ENCODE results near the gene GNAQ. TPM values are rescaled to one million over a fixed set of nuclear protein-coding genes. Genes with fewer than 3 reads are reported as not detected.
A peak's percentile ranks its signal among the peaks of the same experiment; 100 is the strongest.

Gene GNAQ
- total RNA-seq, 2 experiments from 2014 or later: 22.8 to 24.7 TPM

DNA sequence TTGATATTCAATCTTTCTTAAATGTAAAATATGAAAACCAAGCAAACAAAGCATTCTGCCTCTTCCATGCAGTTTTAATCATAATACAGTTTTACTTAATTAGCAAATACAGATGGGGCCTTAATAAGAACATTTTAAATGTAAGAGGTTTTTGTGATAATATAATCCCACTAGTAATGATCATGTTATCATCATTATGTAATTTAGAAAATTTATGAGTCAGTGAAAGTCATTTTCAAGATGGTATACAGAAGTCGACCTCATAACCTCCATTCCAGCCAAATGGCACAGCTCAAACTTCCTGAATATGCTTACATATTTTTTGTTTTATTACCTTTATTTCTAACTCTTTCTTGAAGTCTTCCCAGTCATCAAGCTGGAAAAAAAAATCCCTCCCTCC is 281.3 kb downstream of the GNAQ start:
- POLR2A ChIA-PET: no interaction called here
- Mint-ChIP-seq H3K4me3 (no peak overlapping the region), H3K27ac (no peak overlapping the region), H3K36me3 (ENCODE audit: low read depth) (peaks cover 5% of the 10 kb centered on the region), H3K27me3 (no peaks in the 10 kb centered on the region), H3K9me3 (ENCODE audit: low read depth) (no peaks in the 10 kb centered on the region), H3K4me1 (peaks cover 51% of the 10 kb centered on the region)
- intact Hi-C loops (cut with DNase I, micrococcal nuclease): loop anchor here (5.0 to 10.0 kb wide), 6 partner anchors 88 to 583 kb away; partner anchors contain the start of genes GNA14 (in 1 of the 2) and GNAQ (in 1 of the 2)
- DNase-seq: no peak
- no peak for ATAC-seq
- CTCF ChIA-PET: interaction anchor here (0.8 to 2.7 kb wide), 12 partner anchors 15 to 583 kb away, joined by 3 to 15 read pairs (median 4); no protein-coding TSS in a partner anchor

DNA sequence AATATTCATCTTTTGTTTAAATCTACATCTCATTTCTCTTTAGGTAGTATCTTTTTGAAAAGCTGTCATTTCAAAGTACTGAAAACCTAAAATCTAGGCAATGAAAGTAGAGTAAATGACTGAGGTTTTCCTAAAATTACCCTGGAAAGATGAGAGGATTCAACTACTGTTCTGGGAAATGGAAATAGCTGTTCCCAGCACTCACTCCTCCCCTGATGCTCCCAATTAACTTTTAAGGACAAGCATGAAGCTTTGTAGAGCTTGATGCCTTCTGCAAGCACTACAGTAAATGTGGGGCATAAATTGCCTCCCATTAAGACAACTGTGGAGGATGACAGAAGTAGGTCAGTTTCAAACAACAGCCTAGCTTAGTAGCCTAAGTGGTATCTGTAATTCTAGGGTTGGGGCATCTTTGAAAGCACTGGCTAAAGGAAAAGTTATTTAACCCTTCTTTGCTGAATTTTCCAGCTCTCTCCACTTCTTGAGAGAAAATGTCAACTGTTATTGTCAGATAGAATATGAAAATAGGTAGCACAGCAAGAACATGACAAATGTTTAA is 283.3 kb downstream of the GNAQ start:
- intact Hi-C loops (cut with DNase I, micrococcal nuclease): loop anchor here (5.0 to 10.0 kb wide), 4 partner anchors 36 to 591 kb away; no protein-coding TSS in a partner anchor
- ChIA-PET CTCF (interaction anchor here (0.7 to 1.9 kb wide), 5 partner anchors 10 to 314 kb away, joined by 3 to 9 read pairs (median 3); no protein-coding TSS in a partner anchor), POLR2A (no interaction called here)
- H3K27me3 Mint-ChIP-seq: no peaks in the 10 kb centered on the region
- no peak overlapping the region for H3K4me3 Mint-ChIP-seq
- no peak for ATAC-seq
- peaks cover 63% of the 10 kb centered on the region for H3K4me1 Mint-ChIP-seq
- peaks cover 15% of the 10 kb centered on the region for H3K36me3 Mint-ChIP-seq (ENCODE audit: low read depth)
- DNase-seq: no peak
- H3K9me3 Mint-ChIP-seq (ENCODE audit: low read depth): no peaks in the 10 kb centered on the region
- no peak overlapping the region for H3K27ac Mint-ChIP-seq

DNA sequence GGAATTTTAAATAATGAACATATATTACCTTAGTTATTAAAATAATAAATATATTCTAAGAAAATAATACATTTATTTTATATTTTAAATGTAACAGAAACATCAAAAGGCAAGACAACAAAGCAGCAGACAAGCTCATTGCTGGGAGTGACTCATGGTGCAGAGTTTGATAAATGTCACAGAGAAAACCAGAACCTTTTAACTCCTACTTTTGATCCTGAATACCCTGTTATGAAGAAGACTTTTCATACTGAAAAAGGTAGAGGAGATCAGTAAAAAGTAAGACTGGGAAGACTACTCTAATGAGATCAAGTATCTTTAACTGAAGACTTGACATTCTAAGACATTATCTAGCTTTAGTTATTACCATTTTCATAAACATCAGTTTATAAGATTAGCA is 284.4 kb downstream of the GNAQ start:
- no peak overlapping the region for H3K4me3 Mint-ChIP-seq
- ATAC-seq (peak; percentile 59), DNase-seq (no peak)
- ChIA-PET CTCF (interaction anchor here (0.6 to 1.9 kb wide), 6 partner anchors 9 to 467 kb away, joined by 3 to 9 read pairs (median 3); no protein-coding TSS in a partner anchor), POLR2A (no interaction called here)
- H3K36me3 Mint-ChIP-seq (ENCODE audit: low read depth): peaks cover 16% of the 10 kb centered on the region
- no peaks in the 10 kb centered on the region for H3K27me3 Mint-ChIP-seq
- no peaks in the 10 kb centered on the region for H3K9me3 Mint-ChIP-seq (ENCODE audit: low read depth)
- peaks cover 66% of the 10 kb centered on the region for H3K4me1 Mint-ChIP-seq
- intact Hi-C loops (cut with DNase I, micrococcal nuclease): loop anchor here (2.0 to 10.0 kb wide), 5 partner anchors 18 to 590 kb away; no protein-coding TSS in a partner anchor
- peak overlapping the region; percentile 80 for H3K27ac Mint-ChIP-seq

DNA sequence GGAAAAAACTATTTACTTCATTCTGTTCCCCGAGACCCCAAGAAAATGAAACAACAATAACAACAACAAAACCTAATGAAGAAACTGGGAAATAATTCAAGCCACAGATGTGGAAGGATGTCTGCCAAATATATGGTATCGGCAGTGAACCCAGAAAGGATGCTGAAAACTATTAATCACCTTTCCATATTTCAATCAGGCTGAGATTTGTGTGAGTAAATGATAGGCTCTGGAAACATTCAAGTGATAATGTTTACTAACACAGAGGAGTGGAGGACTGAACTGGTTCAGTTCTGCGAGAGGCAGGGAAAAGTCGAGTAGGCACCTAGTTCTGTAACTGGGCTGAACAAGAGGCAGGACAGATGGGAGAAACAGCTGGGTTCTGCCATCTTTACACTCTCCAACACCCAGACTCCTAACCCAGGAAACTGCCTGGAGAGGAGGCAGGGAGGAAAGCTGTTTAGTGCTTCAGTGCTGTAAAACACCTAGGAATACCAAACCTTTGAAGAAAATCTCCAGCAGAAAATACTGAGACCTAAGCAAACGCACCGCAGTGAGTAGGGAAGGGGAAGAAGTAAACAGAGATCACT is 286.7 kb downstream of the GNAQ start:
- H3K4me1 Mint-ChIP-seq: peaks cover 55% of the 10 kb centered on the region
- ChIA-PET POLR2A (no interaction called here), CTCF (interaction anchor here (0.7 to 1.1 kb wide), 2 partner anchors 16 to 292 kb away, joined by 3 read pairs; no protein-coding TSS in a partner anchor)
- peaks cover 18% of the 10 kb centered on the region for H3K36me3 Mint-ChIP-seq (ENCODE audit: low read depth)
- intact Hi-C loops (cut with DNase I, micrococcal nuclease): loop anchor here (5.0 to 10.0 kb wide), 4 partner anchors 33 to 588 kb away; no protein-coding TSS in a partner anchor
- ATAC-seq (peak; percentile 52), DNase-seq (no peak)
- H3K4me3 Mint-ChIP-seq: no peak overlapping the region
- H3K9me3 Mint-ChIP-seq (ENCODE audit: low read depth): no peaks in the 10 kb centered on the region
- H3K27ac Mint-ChIP-seq: peak overlapping the region; percentile 83
- no peaks in the 10 kb centered on the region for H3K27me3 Mint-ChIP-seq

DNA sequence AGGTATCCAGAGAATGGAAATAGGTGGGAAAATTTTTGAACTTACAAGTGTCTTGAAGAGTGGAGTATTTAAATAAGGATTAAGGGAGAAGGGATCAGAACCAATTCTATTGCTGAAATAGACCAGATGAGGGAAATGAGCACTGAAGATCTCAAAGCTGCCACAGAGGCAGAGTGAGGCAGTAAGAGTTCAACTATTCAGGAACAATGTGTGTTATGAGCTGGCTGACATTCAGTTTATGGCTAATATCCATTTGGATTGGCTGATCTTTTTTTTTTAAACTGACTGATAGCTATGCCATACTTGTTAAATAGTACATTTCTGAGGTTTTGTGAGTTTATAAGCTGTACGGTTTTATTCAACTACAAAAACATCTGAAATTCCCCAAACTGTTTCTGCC is 288.2 kb downstream of the GNAQ start:
- H3K27me3 Mint-ChIP-seq: no peaks in the 10 kb centered on the region
- DNase-seq (no peak), ATAC-seq (no peak)
- ChIA-PET POLR2A (no interaction called here), CTCF (interaction anchor here (0.9 to 1.8 kb wide), 3 partner anchors 9 to 310 kb away, joined by 3 to 4 read pairs (median 4); no protein-coding TSS in a partner anchor)
- no peak overlapping the region for H3K27ac Mint-ChIP-seq
- H3K36me3 Mint-ChIP-seq (ENCODE audit: low read depth): peaks cover 18% of the 10 kb centered on the region
- no peak overlapping the region for H3K4me3 Mint-ChIP-seq
- peaks cover 61% of the 10 kb centered on the region for H3K4me1 Mint-ChIP-seq
- no peaks in the 10 kb centered on the region for H3K9me3 Mint-ChIP-seq (ENCODE audit: low read depth)
- intact Hi-C loops (cut with DNase I, micrococcal nuclease): loop anchor here in 1 of 2 experiments (10.0 kb wide), 1 partner anchor 439 kb away; no protein-coding TSS in a partner anchor

DNA sequence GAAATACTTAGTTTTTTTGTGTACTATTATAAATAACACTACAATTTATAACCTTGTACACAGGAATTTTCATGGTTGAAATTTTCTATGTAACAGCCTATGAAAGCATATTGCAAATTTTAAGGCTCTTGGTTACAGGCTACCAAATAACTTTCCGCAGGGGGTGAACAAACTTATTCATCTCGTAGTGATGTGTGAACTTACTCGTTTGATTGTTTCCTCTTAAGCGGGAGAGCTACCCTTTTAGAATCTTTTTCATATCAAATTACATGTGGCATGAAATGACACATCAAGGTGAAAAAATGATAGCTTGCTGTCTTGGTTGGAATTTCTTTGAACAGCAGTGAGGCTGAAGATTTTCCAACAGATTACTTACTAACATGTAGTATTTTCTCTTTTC is 292.7 kb downstream of the GNAQ start:
- ATAC-seq: peak; percentile 74
- CTCF ChIA-PET: interaction anchor here (1.4 to 3.0 kb wide), 3 partner anchors 8 to 20 kb away, joined by 3 to 9 read pairs (median 6); no protein-coding TSS in a partner anchor
- POLR2A ChIA-PET: interaction anchor here (1.0 kb wide), 1 partner anchor 10 kb away, joined by 5 read pairs; no protein-coding TSS in a partner anchor

DNA sequence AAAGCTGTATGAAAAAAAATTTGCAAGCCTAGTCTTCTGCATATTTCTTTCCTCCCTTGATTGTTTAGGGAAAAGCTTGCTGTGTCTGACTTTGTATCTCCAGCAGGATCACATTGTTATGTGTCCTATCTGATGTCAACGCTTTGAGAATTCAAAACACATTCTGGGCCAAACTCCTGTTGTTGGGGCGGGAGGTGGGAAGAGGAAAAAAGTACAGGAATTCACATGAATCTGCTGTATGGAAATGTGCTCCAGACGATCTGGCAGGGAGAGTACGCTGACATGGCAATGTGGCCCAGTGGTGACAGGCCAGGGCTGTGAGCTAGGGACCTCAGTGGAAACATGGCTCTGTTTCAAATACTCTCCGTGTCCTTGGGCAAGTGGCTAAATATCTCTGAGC is 296.1 kb downstream of the GNAQ start:
- DNase-seq (no peak), ATAC-seq (no peak)
- Mint-ChIP-seq H3K9me3 (ENCODE audit: low read depth) (peaks cover 2% of the 10 kb centered on the region), H3K27ac (no peak overlapping the region), H3K4me1 (peaks cover 33% of the 10 kb centered on the region), H3K36me3 (ENCODE audit: low read depth) (peaks cover 15% of the 10 kb centered on the region), H3K4me3 (no peak overlapping the region), H3K27me3 (no peaks in the 10 kb centered on the region)
- intact Hi-C loops (cut with DNase I, micrococcal nuclease): no loop called here
- POLR2A ChIA-PET: no interaction called here
- CTCF ChIA-PET: interaction anchor here (0.9 to 1.1 kb wide), 3 partner anchors 8 to 18 kb away, joined by 3 to 4 read pairs (median 4); no protein-coding TSS in a partner anchor

More for the DNA sequence above, 292.7 kb downstream of the GNAQ start:
- Mint-ChIP-seq H3K27ac (peak overlapping the region; percentile 67), H3K36me3 (ENCODE audit: low read depth) (peaks cover 10% of the 10 kb centered on the region), H3K4me3 (no peak overlapping the region), H3K9me3 (ENCODE audit: low read depth) (peaks cover 2% of the 10 kb centered on the region), H3K27me3 (no peaks in the 10 kb centered on the region), H3K4me1 (peaks cover 22% of the 10 kb centered on the region)
- DNase-seq: no peak
- intact Hi-C loops (cut with DNase I, micrococcal nuclease): no loop called here

DNA sequence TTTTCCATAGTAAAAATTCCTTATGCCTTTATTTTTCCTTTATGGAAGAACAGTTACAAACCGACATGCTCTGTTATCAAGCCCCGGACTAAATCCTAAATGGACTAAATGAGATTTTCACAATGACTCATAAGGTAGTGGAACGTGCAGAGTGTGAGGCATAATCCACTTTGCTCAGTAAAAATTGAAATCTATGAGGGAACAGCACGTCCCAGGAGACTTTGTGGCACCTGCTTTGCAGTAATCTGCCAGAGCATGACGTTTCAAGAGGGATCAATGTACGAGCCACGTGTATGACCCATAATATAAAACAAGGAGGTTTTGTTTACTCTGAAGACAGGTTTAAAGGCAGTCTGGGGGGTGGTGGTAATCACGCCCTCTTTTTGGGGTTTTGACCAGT is 299.7 kb downstream of the GNAQ start:
- CTCF ChIA-PET: no interaction called here
- intact Hi-C loops (cut with DNase I, micrococcal nuclease): no loop called here
- POLR2A ChIA-PET: no interaction called here
- ATAC-seq (no peak), DNase-seq (no peak)
- Mint-ChIP-seq H3K4me3 (no peak overlapping the region), H3K27ac (peak overlapping the region; percentile 23), H3K9me3 (ENCODE audit: low read depth) (peaks cover 2% of the 10 kb centered on the region), H3K36me3 (ENCODE audit: low read depth) (peaks cover 36% of the 10 kb centered on the region), H3K4me1 (peaks cover 53% of the 10 kb centered on the region), H3K27me3 (no peaks in the 10 kb centered on the region)

DNA sequence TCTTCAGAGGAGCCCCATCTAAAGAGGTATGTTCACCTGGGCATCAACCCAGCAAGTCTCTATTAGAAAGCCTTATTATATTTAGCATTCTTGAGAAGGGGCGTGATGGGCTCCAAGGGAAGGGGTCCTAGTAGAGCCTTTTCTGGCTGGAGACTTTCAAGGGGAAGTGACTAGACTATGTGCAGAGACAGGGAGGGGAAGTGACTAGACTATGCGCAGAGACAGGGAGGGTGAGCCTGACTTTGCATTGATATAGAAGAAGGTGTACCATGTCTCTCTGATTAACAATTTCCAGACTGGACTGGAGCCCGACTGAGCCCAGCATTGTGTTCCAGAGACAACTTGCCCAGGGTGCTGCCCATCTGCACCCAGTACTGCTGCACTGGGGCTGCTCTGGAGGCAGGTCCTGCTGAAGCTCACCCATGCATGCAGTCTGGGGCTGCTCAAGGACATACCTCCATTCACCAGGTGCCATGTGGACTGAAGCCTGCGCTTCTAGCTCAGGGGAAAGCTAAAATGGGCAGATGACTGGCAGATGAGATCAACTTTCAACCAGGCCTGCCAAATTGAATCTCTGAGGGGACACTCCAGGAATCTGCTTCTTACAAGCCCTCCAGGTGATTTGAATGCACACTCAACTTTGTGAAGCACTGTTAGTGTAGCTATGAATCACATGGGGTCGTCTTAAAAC is 300.5 kb downstream of the GNAQ start:
- POLR2A ChIA-PET: no interaction called here
- ATAC-seq: no peak
- intact Hi-C loops (cut with DNase I, micrococcal nuclease): no loop called here
- CTCF ChIA-PET: interaction anchor here (0.5 to 1.1 kb wide), 3 partner anchors 20 to 402 kb away, joined by 3 to 4 read pairs (median 3); no protein-coding TSS in a partner anchor
- H3K27me3 Mint-ChIP-seq: no peaks in the 10 kb centered on the region
- peak overlapping the region; percentile 66 for H3K27ac Mint-ChIP-seq
- DNase-seq: no peak
- peaks cover 61% of the 10 kb centered on the region for H3K4me1 Mint-ChIP-seq
- H3K9me3 Mint-ChIP-seq (ENCODE audit: low read depth): peaks cover 2% of the 10 kb centered on the region
- peaks cover 42% of the 10 kb centered on the region for H3K36me3 Mint-ChIP-seq (ENCODE audit: low read depth)
- H3K4me3 Mint-ChIP-seq: no peak overlapping the region

DNA sequence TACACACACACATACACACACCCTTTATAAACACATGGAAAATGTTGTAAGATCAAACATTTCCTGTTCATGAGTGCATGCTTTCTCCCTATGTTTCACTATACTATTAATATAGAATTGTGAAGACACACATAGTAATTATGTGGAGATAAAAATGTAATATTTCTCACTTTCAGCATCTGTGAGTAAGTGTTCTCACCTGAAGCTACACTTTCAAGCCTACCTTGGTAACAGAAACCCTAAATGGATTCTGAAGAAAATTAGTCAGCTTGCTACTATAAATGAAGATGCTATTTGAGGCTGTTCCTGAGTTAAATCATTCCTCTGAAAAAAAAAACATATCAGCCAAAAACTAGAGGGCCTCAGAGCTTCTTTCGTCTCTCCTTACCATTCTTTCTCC is 302.4 kb downstream of the GNAQ start:
- ChIA-PET CTCF (interaction anchor here (0.6 to 2.1 kb wide), 10 partner anchors 10 to 317 kb away, joined by 3 to 7 read pairs (median 3); no protein-coding TSS in a partner anchor), POLR2A (interaction anchor here (0.5 to 1.1 kb wide), 3 partner anchors 10 to 302 kb away, joined by 4 to 5 read pairs (median 5); no protein-coding TSS in a partner anchor)
- DNase-seq (no peak), ATAC-seq (peak; percentile 50)
- peaks cover 77% of the 10 kb centered on the region for H3K4me1 Mint-ChIP-seq
- peak overlapping the region; percentile 89 for H3K27ac Mint-ChIP-seq
- peaks cover 2% of the 10 kb centered on the region for H3K9me3 Mint-ChIP-seq (ENCODE audit: low read depth)
- H3K36me3 Mint-ChIP-seq (ENCODE audit: low read depth): peaks cover 44% of the 10 kb centered on the region
- intact Hi-C loops (cut with DNase I, micrococcal nuclease): loop anchor here (1.0 to 5.0 kb wide), 4 partner anchors 11 to 252 kb away; no protein-coding TSS in a partner anchor
- H3K4me3 Mint-ChIP-seq: no peak overlapping the region
- H3K27me3 Mint-ChIP-seq: no peaks in the 10 kb centered on the region

DNA sequence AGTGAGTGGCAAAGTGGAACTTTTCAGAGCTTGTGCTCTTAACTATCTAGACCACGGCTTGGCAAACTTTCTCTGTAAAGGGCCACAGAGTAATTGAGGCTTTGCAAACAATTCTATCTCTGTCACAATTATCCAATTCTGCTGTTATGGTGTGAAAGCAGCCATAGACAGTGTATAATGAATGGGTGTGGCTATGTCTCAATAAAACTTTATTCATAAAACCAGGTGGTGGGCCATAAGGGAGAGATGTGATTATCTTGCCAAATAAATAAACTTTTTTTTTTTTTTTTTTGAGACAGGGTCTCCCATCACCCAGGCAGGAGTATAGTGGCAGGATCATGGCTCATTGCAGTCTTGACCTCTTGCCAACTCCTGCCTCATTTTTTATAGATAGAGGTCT is 304.8 kb downstream of the GNAQ start:
- ChIA-PET POLR2A (no interaction called here), CTCF (interaction anchor here (0.6 to 1.3 kb wide), 3 partner anchors 22 to 265 kb away, joined by 3 to 5 read pairs (median 3); no protein-coding TSS in a partner anchor)
- intact Hi-C loops (cut with DNase I, micrococcal nuclease): loop anchor here (1.0 to 5.0 kb wide), 2 partner anchors 9 to 250 kb away; no protein-coding TSS in a partner anchor
- H3K4me3 Mint-ChIP-seq: no peak overlapping the region
- peak overlapping the region; percentile 90 for H3K27ac Mint-ChIP-seq
- ATAC-seq: no peak
- H3K36me3 Mint-ChIP-seq (ENCODE audit: low read depth): peaks cover 45% of the 10 kb centered on the region
- no peaks in the 10 kb centered on the region for H3K9me3 Mint-ChIP-seq (ENCODE audit: low read depth)
- no peak for DNase-seq
- H3K4me1 Mint-ChIP-seq: peaks cover 69% of the 10 kb centered on the region
- no peaks in the 10 kb centered on the region for H3K27me3 Mint-ChIP-seq

All from activated CD4-positive, alpha-beta T cell treated with anti-CD3 and anti-CD28 coated beads for 36 hours (primary cell).